HL-60 (cell line): ENCODE data around the gene PER1.

ENCODE experiments used
- CTCF ChIP-seq: IDR thresholded peaks from one replicate; pipeline ENCODE4 v1.5.1; 2011; ENCODE audit warnings: low read length, control low read depth, inconsistent platforms; ENCODE audit not compliant: insufficient read depth
- GABPA ChIP-seq: IDR thresholded peaks from 2 replicates; pipeline ENCODE4 v1.6.1; 2012; ENCODE audit warnings: low read depth
- POLR2AphosphoS5 ChIP-seq: IDR thresholded peaks from 2 replicates; pipeline ENCODE4 v1.6.1; 2012; ENCODE audit warnings: low read depth
- REST ChIP-seq: IDR thresholded peaks from 2 replicates; pipeline ENCODE4 v1.6.1; 2012; ENCODE audit warnings: low read depth; ENCODE audit not compliant: insufficient replicate concordance

DNA sequence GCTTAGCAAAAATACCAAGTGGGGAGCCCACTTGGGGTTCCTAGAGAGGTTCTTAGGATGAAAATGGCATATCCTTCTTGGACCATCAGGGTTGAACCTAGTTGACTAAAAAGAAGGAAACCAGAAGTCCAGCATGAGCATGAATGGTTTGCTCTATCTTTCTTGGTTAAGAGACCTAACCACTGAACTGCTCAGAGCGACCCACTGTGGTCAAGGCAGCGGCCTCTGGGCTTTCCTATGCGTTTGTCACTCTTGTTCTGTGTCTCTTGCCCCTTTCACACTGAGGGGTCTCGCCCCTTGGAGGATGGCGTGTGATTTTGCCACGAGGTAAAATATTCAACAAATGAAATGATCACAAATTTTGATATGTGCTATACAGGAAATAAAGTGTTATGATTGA lies 38.3 kb upstream of the PER1 start:
- TF ChIP-seq CTCF (no peak), REST (no peak), GABPA (no peak), POLR2AphosphoS5 (no peak)
